PC-9 (cell line): Measurements from ENCODE around the gene PDE1C.

Experiments used
- EZH2 ChIP-seq: fragments of 200-600 bp; sonication (generic); IDR thresholded peaks from 2 replicates; pipeline ENCODE4 v1.8.0; 2017; ENCODE audit warnings: antibody characterized with exemption, low read depth
- TF ChIP-seq, protein P1 (sequence below): fragments of 200-600 bp; sonication (generic); conservative IDR thresholded peaks from 2 replicates; pipeline ENCODE4 v1.6.1; 2017; ENCODE audit warnings: mixed run types, antibody characterized with exemption, mild to moderate bottlenecking, moderate library complexity

DNA sequence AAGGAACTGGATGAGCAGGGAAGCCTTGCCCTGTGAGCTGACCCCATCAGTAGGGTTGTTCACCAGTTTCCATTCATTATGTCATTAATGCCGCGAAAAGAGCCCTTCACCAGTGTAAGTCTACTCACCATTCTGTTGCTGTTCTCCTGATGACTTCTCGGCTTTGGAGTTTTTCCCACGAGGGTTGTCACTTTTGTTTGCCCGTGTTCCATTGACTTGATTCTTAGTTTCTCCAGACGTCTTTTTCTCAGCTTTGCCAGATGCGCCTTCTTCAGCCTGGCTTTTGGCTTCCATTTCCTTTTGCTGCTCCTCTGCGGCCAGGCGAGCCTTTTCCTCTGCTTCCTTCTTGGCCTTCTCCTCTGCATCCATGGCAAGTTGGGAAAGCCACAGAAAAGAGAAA is 254.4 kb downstream of the PDE1C start:
- TF ChIP-seq, protein P1, sequence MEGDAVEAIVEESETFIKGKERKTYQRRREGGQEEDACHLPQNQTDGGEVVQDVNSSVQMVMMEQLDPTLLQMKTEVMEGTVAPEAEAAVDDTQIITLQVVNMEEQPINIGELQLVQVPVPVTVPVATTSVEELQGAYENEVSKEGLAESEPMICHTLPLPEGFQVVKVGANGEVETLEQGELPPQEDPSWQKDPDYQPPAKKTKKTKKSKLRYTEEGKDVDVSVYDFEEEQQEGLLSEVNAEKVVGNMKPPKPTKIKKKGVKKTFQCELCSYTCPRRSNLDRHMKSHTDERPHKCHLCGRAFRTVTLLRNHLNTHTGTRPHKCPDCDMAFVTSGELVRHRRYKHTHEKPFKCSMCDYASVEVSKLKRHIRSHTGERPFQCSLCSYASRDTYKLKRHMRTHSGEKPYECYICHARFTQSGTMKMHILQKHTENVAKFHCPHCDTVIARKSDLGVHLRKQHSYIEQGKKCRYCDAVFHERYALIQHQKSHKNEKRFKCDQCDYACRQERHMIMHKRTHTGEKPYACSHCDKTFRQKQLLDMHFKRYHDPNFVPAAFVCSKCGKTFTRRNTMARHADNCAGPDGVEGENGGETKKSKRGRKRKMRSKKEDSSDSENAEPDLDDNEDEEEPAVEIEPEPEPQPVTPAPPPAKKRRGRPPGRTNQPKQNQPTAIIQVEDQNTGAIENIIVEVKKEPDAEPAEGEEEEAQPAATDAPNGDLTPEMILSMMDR: no peak
- TF ChIP-seq EZH2: no peak
